ENCODE measurements around the gene NCAM1. TPM values are rescaled to one million over a fixed set of nuclear protein-coding genes. Genes with fewer than 3 reads are reported as not detected.

The NCAM1 gene
- total and polyA plus RNA-seq, 2 of the 13 experiments (the other 11 are each of a cell fraction or from before 2014, with no cell fraction given) = 0.05 TPM; not detected in 1

GRCh38 chr11:113018913-113019312, 57.7 kb downstream of the NCAM1 start:
- intact Hi-C loops (cut with micrococcal nuclease; ENCODE audit: unreplicated experiment) = no loop called here
- Histone ChIP-seq H3K27ac (ENCODE audit: extremely low read length, insufficient read depth, low read length) (no peak overlapping the region), H3K4me1 (ENCODE audit: insufficient read depth, low read length) (no peaks in the 10 kb centered on the region), H3K9ac (ENCODE audit: insufficient read depth, low read depth, low read length) (no peak overlapping the region), H3K36me3 (replicated peaks in 1 of 2; ENCODE audit: control insufficient read depth in 1 of 2, insufficient read depth in 2 of 2, low read length in 2 of 2) (no peaks in the 10 kb centered on the region), H3K4me2 (ENCODE audit: low read depth, low read length) (no peak overlapping the region), H3K79me2 (ENCODE audit: insufficient read depth, low read length) (no peaks in the 10 kb centered on the region), H3K4me3 (replicated peaks in 1 of 3; ENCODE audit: insufficient read depth in 1 of 3, low read depth in 2 of 3, low read length in 3 of 3) (no peak overlapping the region), H3K9me3 (ENCODE audit: low read length) (no peaks in the 10 kb centered on the region), H2AFZ (ENCODE audit: low read length) (no peak overlapping the region), H3K27me3 (ENCODE audit: control insufficient read depth in 1 of 2, insufficient read depth in 2 of 2, low read length in 2 of 2) (0 out of 5 replicates have a peak, but pooled peaks cover 0 to 2% of the 10 kb centered on the region in 2 experiments), H4K20me1 (ENCODE audit: insufficient read depth, low read length) (no peaks in the 10 kb centered on the region)
- ATAC-seq (no peak), FAIRE-seq (no peak), DNase-seq (ENCODE audit: low spot score) (no peak)
- ChIA-PET POLR2A (no interaction called here), CTCF (ENCODE audit: low intra/inter-chr PET ratio, low total read pairs) (no interaction called here)
- no peak for TF ChIP-seq SNAI1 (CRISPR knock-in tag; IDR thresholded peaks at IDR 0.05; ENCODE audit: borderline replicate concordance)
- no peak for TF ChIP-seq RXRA (CRISPR knock-in tag; IDR thresholded peaks at IDR 0.05)
- no peak for TF ChIP-seq ZNF790 (CRISPR knock-in tag; IDR thresholded peaks at IDR 0.05; ENCODE audit: borderline replicate concordance)
- no peak for TF ChIP-seq HNF4A (CRISPR knock-in tag; IDR thresholded peaks at IDR 0.05)
- TF ChIP-seq TBP (CRISPR knock-in tag; IDR thresholded peaks at IDR 0.05) = no peak
- TF ChIP-seq ATF2 (CRISPR knock-in tag; IDR thresholded peaks at IDR 0.05) = no peak
- no peak for TF ChIP-seq ZNF574 (CRISPR knock-in tag; IDR thresholded peaks at IDR 0.05)
- TF ChIP-seq NFE2L1 (CRISPR knock-in tag; IDR thresholded peaks at IDR 0.05; ENCODE audit: borderline replicate concordance) = no peak
- no peak for TF ChIP-seq NFRKB (IDR thresholded peaks at IDR 0.05)
- no peak for TF ChIP-seq ZNF576 (CRISPR knock-in tag; IDR thresholded peaks at IDR 0.05)
- no peak for TF ChIP-seq NKX3-1 (CRISPR knock-in tag; IDR thresholded peaks at IDR 0.05)
- no peak for TF ChIP-seq NONO (IDR thresholded peaks at IDR 0.05)
- no peak for TF ChIP-seq NONO (CRISPR knock-in tag; conservative IDR thresholded peaks at IDR 0.05)
- no peak for TF ChIP-seq THAP8 (CRISPR knock-in tag; IDR thresholded peaks at IDR 0.05; ENCODE audit: borderline replicate concordance)
- no peak for TF ChIP-seq SCMH1 (CRISPR knock-in tag; IDR thresholded peaks at IDR 0.05; ENCODE audit: borderline replicate concordance)
- in situ Hi-C loops (cut with HindIII; ENCODE audit: extremely low pct_ligation_motif_present, low pct_unique_long_range_greater_than_20kb) = no loop called here
- BruUV-seq (replicated peaks) = no TSS peak
- 28% methylated on average over 5 of the region's 5 CpGs for WGBS (ENCODE audit: low lambda C conversion rate)
